SK-N-SH treated with all-trans-retinoic acid at 6 μM for 48 hours (cell line): Measurements from ENCODE around the gene HECTD4.

Experiments
- ATAC-seq: fragments of 200-7000 bp; cut with Tn5 transposase; 3 replicates; pipeline ENCODE4 v1.9.1; 2020; ENCODE audit warnings: mild to moderate bottlenecking, moderate library complexity
- ARNTL ChIP-seq: fragments of 450-650 bp; formaldehyde crosslinking; IDR thresholded peaks from 2 replicates; pipeline ENCODE4 v1.5.0; 2020; ENCODE audit warnings: low read depth, mild to moderate bottlenecking, moderate library complexity, borderline replicate concordance
- BACH2 ChIP-seq: fragments of 250-450 bp; sonication (Bioruptor Pico); IDR thresholded peaks from 2 replicates; pipeline ENCODE4 v1.9.0; 2021; ENCODE audit warnings: mild to moderate bottlenecking, borderline replicate concordance
- CSDC2 ChIP-seq: fragments of 250-450 bp; sonication (Bioruptor Pico); IDR thresholded peaks from 2 replicates; pipeline ENCODE4 v1.5.0; 2020; ENCODE audit warnings: mild to moderate bottlenecking, moderate library complexity
- ESRRG ChIP-seq: fragments of 250-450 bp; sonication (Bioruptor Pico); IDR thresholded peaks from 2 replicates; pipeline ENCODE4 v1.6.1; 2021; ENCODE audit warnings: mild to moderate bottlenecking
- GLIS3 ChIP-seq: fragments of 250-450 bp; sonication (Bioruptor Pico); IDR thresholded peaks from 2 replicates; pipeline ENCODE4 v1.5.0; 2020; ENCODE audit warnings: mild to moderate bottlenecking, moderate library complexity
- ISL1 ChIP-seq: fragments of 250-450 bp; sonication (Bioruptor Pico); IDR thresholded peaks from 2 replicates; pipeline ENCODE4 v2.1.2; 2022; ENCODE audit warnings: mild to moderate bottlenecking, moderate library complexity
- PPARA ChIP-seq: fragments of 250-450 bp; sonication (Bioruptor Pico); IDR thresholded peaks from 2 replicates; pipeline ENCODE4 v1.5.0; 2020; ENCODE audit warnings: mild to moderate bottlenecking, borderline replicate concordance
- RARB ChIP-seq: fragments of 250-450 bp; sonication (Bioruptor Pico); IDR thresholded peaks from 2 replicates; pipeline ENCODE4 v1.8.0; 2021; ENCODE audit warnings: mild to moderate bottlenecking, moderate library complexity
- SNAI2 ChIP-seq: fragments of 250-450 bp; sonication (Bioruptor Pico); IDR thresholded peaks from 2 replicates; pipeline ENCODE4 v1.5.0; 2020; ENCODE audit warnings: mild to moderate bottlenecking, moderate library complexity
- TCF4 ChIP-seq: fragments of 250-450 bp; sonication (Bioruptor Pico); IDR thresholded peaks from 2 replicates; pipeline ENCODE4 v1.8.0; 2021; ENCODE audit warnings: mild to moderate bottlenecking, moderate library complexity, borderline replicate concordance
- TOX ChIP-seq: fragments of 250-450 bp; sonication (Bioruptor Pico); IDR thresholded peaks from 2 replicates; pipeline ENCODE4 v1.8.0; 2021; ENCODE audit warnings: mild to moderate bottlenecking, moderate library complexity, borderline replicate concordance
- ZC3H10 ChIP-seq: fragments of 250-450 bp; sonication (Bioruptor Pico); IDR thresholded peaks from 2 replicates; pipeline ENCODE4 v1.5.1; 2021; ENCODE audit warnings: mild to moderate bottlenecking, moderate library complexity
- ZFP3 ChIP-seq: fragments of 250-450 bp; sonication (Bioruptor Pico); IDR thresholded peaks from 2 replicates; pipeline ENCODE4 v1.5.0; 2020; ENCODE audit warnings: mild to moderate bottlenecking, moderate library complexity
- ZFP30 ChIP-seq: fragments of 450-650 bp; formaldehyde crosslinking; IDR thresholded peaks from 2 replicates; pipeline ENCODE4 v1.5.0; 2022; ENCODE audit warnings: mild to moderate bottlenecking, moderate library complexity
- ZNF70 ChIP-seq: fragments of 450-650 bp; formaldehyde crosslinking; IDR thresholded peaks from 2 replicates; pipeline ENCODE4 v1.5.0; 2020; ENCODE audit warnings: mild to moderate bottlenecking, moderate library complexity
- ZNF8 ChIP-seq: fragments of 450-650 bp; formaldehyde crosslinking; IDR thresholded peaks from 2 replicates; pipeline ENCODE4 v1.5.0; 2020; ENCODE audit warnings: mild to moderate bottlenecking, moderate library complexity
- TF ChIP-seq, protein P1 (sequence below): fragments of 250-450 bp; sonication (Bioruptor Pico); IDR thresholded peaks from 2 replicates; pipeline ENCODE4 v1.5.1; 2021; ENCODE audit warnings: mild to moderate bottlenecking, moderate library complexity
- TF ChIP-seq, protein P2 (sequence below): fragments of 250-450 bp; sonication (Bioruptor Pico); IDR thresholded peaks from 2 replicates; pipeline ENCODE4 v1.8.0; 2021; ENCODE audit warnings: low read depth, mild to moderate bottlenecking, moderate library complexity, borderline replicate concordance
- TF ChIP-seq, protein P3 (sequence below): fragments of 250-450 bp; sonication (Bioruptor Pico); IDR thresholded peaks from 2 replicates; pipeline ENCODE4 v1.5.1; 2020; ENCODE audit warnings: low read depth, mild to moderate bottlenecking, moderate library complexity
- TF ChIP-seq, protein P4 (sequence below): fragments of 250-450 bp; sonication (Bioruptor Pico); IDR thresholded peaks from 2 replicates; pipeline ENCODE4 v1.5.0; 2020; ENCODE audit warnings: mild to moderate bottlenecking, moderate library complexity

HECTD4 gene

DNA sequence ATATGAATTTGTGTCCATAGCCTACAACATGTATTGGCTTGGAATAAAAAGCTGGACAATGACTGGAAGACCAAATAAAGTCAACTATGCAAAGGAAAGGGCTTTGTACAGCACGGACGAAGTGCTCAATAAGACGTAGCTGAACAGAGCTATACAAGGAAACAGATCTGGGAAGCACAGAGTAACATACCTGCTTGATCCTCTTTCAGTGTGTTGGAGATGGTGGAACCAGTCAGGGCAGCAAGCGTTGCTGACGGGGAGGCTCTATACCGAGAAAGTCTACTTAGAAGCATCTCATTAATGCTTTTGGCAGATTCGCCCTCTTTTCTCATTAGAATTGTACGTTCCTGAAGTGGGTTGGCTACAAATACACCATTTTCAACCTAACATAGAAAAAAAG is 99.3 kb downstream of the HECTD4 start (continued):
- TF ChIP-seq, protein P1, sequence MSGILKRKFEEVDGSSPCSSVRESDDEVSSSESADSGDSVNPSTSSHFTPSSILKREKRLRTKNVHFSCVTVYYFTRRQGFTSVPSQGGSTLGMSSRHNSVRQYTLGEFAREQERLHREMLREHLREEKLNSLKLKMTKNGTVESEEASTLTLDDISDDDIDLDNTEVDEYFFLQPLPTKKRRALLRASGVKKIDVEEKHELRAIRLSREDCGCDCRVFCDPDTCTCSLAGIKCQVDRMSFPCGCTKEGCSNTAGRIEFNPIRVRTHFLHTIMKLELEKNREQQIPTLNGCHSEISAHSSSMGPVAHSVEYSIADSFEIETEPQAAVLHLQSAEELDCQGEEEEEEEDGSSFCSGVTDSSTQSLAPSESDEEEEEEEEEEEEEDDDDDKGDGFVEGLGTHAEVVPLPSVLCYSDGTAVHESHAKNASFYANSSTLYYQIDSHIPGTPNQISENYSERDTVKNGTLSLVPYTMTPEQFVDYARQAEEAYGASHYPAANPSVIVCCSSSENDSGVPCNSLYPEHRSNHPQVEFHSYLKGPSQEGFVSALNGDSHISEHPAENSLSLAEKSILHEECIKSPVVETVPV (CRISPR knock-in tag): no peak
- TF ChIP-seq, protein P2, sequence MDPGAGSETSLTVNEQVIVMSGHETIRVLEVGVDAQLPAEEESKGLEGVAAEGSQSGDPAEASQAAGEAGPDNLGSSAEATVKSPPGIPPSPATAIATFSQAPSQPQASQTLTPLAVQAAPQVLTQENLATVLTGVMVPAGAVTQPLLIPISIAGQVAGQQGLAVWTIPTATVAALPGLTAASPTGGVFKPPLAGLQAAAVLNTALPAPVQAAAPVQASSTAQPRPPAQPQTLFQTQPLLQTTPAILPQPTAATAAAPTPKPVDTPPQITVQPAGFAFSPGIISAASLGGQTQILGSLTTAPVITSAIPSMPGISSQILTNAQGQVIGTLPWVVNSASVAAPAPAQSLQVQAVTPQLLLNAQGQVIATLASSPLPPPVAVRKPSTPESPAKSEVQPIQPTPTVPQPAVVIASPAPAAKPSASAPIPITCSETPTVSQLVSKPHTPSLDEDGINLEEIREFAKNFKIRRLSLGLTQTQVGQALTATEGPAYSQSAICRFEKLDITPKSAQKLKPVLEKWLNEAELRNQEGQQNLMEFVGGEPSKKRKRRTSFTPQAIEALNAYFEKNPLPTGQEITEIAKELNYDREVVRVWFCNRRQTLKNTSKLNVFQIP (CRISPR knock-in tag): no peak
- TF ChIP-seq, protein P3, sequence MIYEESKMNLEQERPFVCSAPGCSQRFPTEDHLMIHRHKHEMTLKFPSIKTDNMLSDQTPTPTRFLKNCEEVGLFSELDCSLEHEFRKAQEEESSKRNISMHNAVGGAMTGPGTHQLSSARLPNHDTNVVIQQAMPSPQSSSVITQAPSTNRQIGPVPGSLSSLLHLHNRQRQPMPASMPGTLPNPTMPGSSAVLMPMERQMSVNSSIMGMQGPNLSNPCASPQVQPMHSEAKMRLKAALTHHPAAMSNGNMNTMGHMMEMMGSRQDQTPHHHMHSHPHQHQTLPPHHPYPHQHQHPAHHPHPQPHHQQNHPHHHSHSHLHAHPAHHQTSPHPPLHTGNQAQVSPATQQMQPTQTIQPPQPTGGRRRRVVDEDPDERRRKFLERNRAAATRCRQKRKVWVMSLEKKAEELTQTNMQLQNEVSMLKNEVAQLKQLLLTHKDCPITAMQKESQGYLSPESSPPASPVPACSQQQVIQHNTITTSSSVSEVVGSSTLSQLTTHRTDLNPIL: no peak
- no peak for TF ChIP-seq ARNTL (CRISPR knock-in tag)
- TF ChIP-seq, all 23 proteins: peak for 0

DNA sequence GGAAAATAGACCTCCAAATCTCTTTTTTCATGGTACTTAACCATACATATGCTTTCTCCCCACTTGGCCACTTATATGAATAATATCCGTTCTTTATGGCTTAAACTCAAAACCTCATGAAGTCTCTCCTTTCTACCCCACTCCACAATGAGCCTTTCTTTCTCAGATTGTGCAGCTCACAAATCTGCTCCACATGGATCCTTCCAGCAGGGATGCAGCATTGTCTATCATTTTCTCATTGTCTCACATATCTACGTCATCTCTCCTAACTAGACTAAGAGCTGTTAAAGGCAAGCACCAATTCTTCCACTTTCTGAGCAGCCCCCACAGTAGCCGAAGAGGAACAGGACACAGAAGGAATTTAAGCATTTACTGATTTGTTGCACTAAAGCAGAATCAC is 106.4 kb downstream of the HECTD4 start:
- TF ChIP-seq ZC3H10 (no peak), GLIS3 (CRISPR knock-in tag) (no peak), CSDC2 (no peak), BACH2 (CRISPR knock-in tag) (no peak), PPARA (CRISPR knock-in tag) (no peak), SNAI2 (no peak), ZNF70 (CRISPR knock-in tag) (no peak), ESRRG (CRISPR knock-in tag) (no peak), TOX (no peak), RARB (CRISPR knock-in tag) (no peak), TCF4 (CRISPR knock-in tag) (no peak), ZFP3 (CRISPR knock-in tag) (no peak), ISL1 (CRISPR knock-in tag) (no peak)
- TF ChIP-seq, protein P4, sequence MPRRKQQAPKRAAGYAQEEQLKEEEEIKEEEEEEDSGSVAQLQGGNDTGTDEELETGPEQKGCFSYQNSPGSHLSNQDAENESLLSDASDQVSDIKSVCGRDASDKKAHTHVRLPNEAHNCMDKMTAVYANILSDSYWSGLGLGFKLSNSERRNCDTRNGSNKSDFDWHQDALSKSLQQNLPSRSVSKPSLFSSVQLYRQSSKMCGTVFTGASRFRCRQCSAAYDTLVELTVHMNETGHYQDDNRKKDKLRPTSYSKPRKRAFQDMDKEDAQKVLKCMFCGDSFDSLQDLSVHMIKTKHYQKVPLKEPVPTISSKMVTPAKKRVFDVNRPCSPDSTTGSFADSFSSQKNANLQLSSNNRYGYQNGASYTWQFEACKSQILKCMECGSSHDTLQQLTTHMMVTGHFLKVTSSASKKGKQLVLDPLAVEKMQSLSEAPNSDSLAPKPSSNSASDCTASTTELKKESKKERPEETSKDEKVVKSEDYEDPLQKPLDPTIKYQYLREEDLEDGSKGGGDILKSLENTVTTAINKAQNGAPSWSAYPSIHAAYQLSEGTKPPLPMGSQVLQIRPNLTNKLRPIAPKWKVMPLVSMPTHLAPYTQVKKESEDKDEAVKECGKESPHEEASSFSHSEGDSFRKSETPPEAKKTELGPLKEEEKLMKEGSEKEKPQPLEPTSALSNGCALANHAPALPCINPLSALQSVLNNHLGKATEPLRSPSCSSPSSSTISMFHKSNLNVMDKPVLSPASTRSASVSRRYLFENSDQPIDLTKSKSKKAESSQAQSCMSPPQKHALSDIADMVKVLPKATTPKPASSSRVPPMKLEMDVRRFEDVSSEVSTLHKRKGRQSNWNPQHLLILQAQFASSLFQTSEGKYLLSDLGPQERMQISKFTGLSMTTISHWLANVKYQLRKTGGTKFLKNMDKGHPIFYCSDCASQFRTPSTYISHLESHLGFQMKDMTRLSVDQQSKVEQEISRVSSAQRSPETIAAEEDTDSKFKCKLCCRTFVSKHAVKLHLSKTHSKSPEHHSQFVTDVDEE: no peak
- TF ChIP-seq, protein P2 (CRISPR knock-in tag): no peak
- TF ChIP-seq, protein P3: no peak
- TF ChIP-seq, protein P1 (CRISPR knock-in tag): no peak
- no peak for ATAC-seq

DNA sequence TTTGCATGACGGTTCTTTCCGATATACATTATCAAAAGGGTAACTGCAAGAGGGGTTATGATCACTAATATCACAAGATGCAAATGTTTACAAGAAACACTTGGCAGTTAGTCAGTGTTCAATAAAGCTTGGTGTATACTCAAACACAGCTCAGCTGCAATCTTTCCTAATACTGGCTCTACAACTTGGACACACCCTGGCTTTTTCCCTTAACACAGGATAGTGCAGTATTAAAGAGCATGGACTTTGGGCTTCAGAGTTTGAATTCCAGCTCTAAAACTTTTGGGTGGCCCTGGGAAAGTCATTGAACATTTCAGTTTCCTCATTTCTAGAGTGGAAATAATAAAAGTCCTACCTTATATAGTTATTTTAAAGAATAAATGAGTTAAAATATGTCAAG is 107.0 kb downstream of the HECTD4 start:
- ATAC-seq: no peak
- TF ChIP-seq, protein P4: no peak
- no peak for TF ChIP-seq ZNF8 (CRISPR knock-in tag)
- no peak for TF ChIP-seq ARNTL (CRISPR knock-in tag)
- no peak for TF ChIP-seq PPARA (CRISPR knock-in tag)
- TF ChIP-seq ZFP3 (CRISPR knock-in tag): no peak
- no peak for TF ChIP-seq ESRRG (CRISPR knock-in tag)
- no peak for TF ChIP-seq ZFP30
- TF ChIP-seq ZC3H10: no peak
- TF ChIP-seq, all 23 proteins: peak for 0
